ENCODE data around the gene CDS2.

The CDS2 gene

DNA sequence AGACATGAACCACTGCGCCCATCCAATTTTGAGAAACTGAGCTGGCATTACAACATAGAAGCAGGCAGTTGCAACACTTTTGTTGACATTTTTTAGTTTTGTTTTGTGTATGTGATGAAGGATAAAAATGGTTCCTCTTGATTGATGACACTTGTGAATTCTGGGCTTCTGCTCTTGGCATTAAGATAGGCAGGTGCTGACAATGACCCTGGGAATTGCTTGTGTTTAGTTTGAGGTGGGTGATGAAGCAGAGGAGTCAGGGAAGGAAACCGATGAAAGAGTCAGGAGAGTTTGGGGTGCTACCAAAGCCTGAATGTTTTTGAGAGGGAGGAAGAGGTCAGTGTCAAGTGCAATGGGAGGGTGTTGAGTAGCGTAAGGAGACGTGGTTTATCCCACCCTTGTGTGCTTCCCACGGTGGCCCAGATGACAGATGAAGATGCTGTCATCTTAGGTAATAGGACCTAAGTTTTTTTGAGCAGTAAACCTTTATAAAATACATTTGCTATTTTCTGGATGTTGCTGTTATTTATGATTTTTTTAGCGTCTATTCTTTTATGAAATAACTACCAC, 19.4 kb downstream of the CDS2 start:
- no peak for DNase-seq
- no peak overlapping the region for H4K91ac ChIP-seq (ENCODE audit: low read length)
- no peak overlapping the region for H3K27ac ChIP-seq (ENCODE audit: low read length, poor library complexity, severe bottlenecking)
- no peaks in the 10 kb centered on the region for H3K9me3 ChIP-seq (ENCODE audit: control insufficient read depth, low read length)
- no peaks in the 10 kb centered on the region for H3K27me3 ChIP-seq (ENCODE audit: control insufficient read depth in 1 of 2, insufficient read depth in 1 of 2, low read length in 2 of 2)
- no peak overlapping the region for H3K14ac ChIP-seq (ENCODE audit: low read length in 2 of 2)
- H2AK5ac ChIP-seq (ENCODE audit: low read length, severe bottlenecking), result no peak overlapping the region
- no peak overlapping the region for H3K9ac ChIP-seq (ENCODE audit: low read length)
- no peak overlapping the region for H2AFZ ChIP-seq (ENCODE audit: low read depth, low read length)
- no peak overlapping the region for H3K18ac ChIP-seq (ENCODE audit: low read depth in 1 of 2, low read length in 2 of 2)
- 79% methylated on average over 4 of the region's 6 CpGs for WGBS
- no peak overlapping the region for H4K8ac ChIP-seq (ENCODE audit: low read length)
- no peak overlapping the region for H3K23ac ChIP-seq (ENCODE audit: low read length in 2 of 2)
- peaks cover 7% of the 10 kb centered on the region for H3K4me1 ChIP-seq (ENCODE audit: control insufficient read depth, insufficient read depth, low read depth, low read length)
- no peak overlapping the region for H2BK120ac ChIP-seq (ENCODE audit: low read depth, low read length)
- no peak overlapping the region for H2BK15ac ChIP-seq (ENCODE audit: low read depth, poor library complexity, severe bottlenecking)
- no peaks in the 10 kb centered on the region for H3K36me3 ChIP-seq (ENCODE audit: control insufficient read depth in 1 of 2, insufficient read depth in 2 of 2, low read depth in 1 of 2, low read length in 2 of 2)
- no peak overlapping the region for H2BK5ac ChIP-seq (ENCODE audit: low read depth, low read length, poor library complexity, severe bottlenecking)
- no peak overlapping the region for H3K4me2 ChIP-seq (ENCODE audit: low read length, poor library complexity, severe bottlenecking)
- peaks cover 47% of the 10 kb centered on the region for H3K79me1 ChIP-seq (replicated peaks; ENCODE audit: low read length, poor library complexity, severe bottlenecking)
- no peak overlapping the region for H3K4me3 ChIP-seq (ENCODE audit: insufficient read depth in 1 of 2, low read depth in 1 of 2, low read length in 2 of 2)
- no peak overlapping the region for H3K4ac ChIP-seq (ENCODE audit: low read depth in 1 of 2, low read length in 2 of 2)
- no peak overlapping the region for H2BK12ac ChIP-seq (ENCODE audit: low read length in 2 of 2)

DNA sequence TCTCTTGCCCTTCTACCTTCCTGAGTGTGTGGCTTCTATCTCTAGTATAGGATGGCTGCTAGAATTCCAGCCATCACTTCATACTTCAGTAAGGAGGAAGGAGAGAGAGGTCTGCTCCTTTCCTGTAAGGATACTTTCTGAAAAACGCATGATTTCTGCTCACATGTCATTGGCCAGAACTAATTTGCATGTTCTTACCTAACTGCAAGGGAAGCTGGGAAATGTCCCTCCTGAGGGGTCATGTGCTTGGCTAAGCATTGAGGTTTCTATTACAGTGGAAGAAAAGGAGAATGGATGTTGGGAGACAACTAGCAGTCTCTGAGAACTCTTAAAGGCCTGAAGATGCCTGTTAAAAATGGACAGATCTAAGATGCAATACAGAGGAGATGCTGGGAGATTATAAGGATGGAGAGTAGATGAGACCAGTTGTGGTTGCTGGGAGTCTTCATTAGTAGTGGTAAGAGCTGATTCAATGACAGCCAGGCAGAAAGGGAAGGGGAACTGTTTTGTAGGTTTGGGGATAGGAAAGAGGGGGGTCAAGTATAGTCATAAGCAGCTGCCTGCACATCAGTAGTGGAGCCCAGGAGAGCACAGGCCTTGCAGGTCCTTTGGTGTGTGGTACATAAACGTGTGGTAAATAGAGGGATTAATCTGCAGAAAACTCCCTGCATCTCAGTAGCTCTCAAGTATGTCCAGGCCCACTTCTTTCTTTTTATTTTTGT, 20.2 kb downstream of the CDS2 start:
- Histone ChIP-seq H2AK5ac (ENCODE audit: low read length, severe bottlenecking) (no peak overlapping the region), H2BK5ac (ENCODE audit: low read depth, low read length, poor library complexity, severe bottlenecking) (no peak overlapping the region), H3K4me1 (ENCODE audit: control insufficient read depth, insufficient read depth, low read depth, low read length) (peaks cover 7% of the 10 kb centered on the region), H3K79me1 (replicated peaks; ENCODE audit: low read length, poor library complexity, severe bottlenecking) (peaks cover 44% of the 10 kb centered on the region), H2AFZ (ENCODE audit: low read depth, low read length) (no peak overlapping the region), H3K18ac (ENCODE audit: low read depth in 1 of 2, low read length in 2 of 2) (no peak overlapping the region), H3K4me2 (ENCODE audit: low read length, poor library complexity, severe bottlenecking) (no peak overlapping the region), H4K91ac (ENCODE audit: low read length) (no peak overlapping the region), H3K4me3 (ENCODE audit: insufficient read depth in 1 of 2, low read depth in 1 of 2, low read length in 2 of 2) (no peak overlapping the region), H3K9ac (ENCODE audit: low read length) (no peak overlapping the region), H3K36me3 (ENCODE audit: control insufficient read depth in 1 of 2, insufficient read depth in 2 of 2, low read depth in 1 of 2, low read length in 2 of 2) (no peaks in the 10 kb centered on the region), H2BK120ac (ENCODE audit: low read depth, low read length) (no peak overlapping the region), H4K8ac (ENCODE audit: low read length) (no peak overlapping the region), H3K27me3 (ENCODE audit: control insufficient read depth in 1 of 2, insufficient read depth in 1 of 2, low read length in 2 of 2) (no peaks in the 10 kb centered on the region), H2BK12ac (ENCODE audit: low read length in 2 of 2) (no peak overlapping the region), H3K14ac (ENCODE audit: low read length in 2 of 2) (no peak overlapping the region), H2BK15ac (ENCODE audit: low read depth, poor library complexity, severe bottlenecking) (no peak overlapping the region), H3K23ac (ENCODE audit: low read length in 2 of 2) (no peak overlapping the region), H3K27ac (ENCODE audit: low read length, poor library complexity, severe bottlenecking) (no peak overlapping the region), H3K9me3 (ENCODE audit: control insufficient read depth, low read length) (no peaks in the 10 kb centered on the region), H3K4ac (ENCODE audit: low read depth in 1 of 2, low read length in 2 of 2) (no peak overlapping the region)
- no peak for DNase-seq
- 94% methylated on average over 2 of the region's 2 CpGs for WGBS

DNA sequence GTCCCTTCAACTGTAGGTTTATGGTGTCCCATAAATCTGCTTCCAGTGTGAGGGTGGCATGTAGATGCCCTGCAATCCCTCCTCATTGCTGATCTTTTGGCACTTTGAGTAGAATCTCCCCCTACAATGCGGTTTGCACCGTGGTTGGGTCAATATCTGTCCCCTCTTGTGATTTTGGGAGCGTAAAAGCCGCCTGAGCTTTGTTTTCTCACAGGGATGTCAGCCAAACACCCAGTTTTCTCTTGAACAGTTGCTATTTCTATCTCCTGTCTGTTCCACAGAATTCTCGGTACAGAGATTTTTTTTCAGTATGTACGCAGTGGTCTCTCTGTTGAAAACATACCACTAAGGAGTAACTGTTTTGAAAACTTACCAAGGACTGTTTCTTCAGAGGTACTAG, 21.8 kb downstream of the CDS2 start:
- WGBS, result 85% methylated on average over 4 of the region's 6 CpGs
- no peak overlapping the region for H2BK5ac ChIP-seq (ENCODE audit: low read depth, low read length, poor library complexity, severe bottlenecking)

DNA sequence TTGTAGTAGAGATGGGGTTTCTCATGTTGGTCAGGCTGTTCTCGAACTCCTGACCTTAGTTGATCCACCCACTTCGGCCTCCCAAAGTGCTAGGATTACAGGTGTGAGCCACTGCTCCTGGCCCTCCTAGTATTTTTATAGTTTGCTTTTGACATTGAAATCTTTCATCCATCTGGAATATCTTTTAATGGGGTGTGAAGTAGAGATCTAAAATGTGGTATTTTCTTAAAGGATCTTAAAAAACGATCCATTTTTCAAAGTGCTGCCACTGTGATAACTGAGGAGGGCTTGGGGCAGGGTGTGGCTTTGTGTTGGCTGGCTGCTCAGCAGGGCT, 23.1 kb downstream of the CDS2 start:
- H3K14ac ChIP-seq (ENCODE audit: low read length in 2 of 2), result no peak overlapping the region
- H3K4me2 ChIP-seq (ENCODE audit: low read length, poor library complexity, severe bottlenecking), result no peak overlapping the region
- no peak overlapping the region for H2AK5ac ChIP-seq (ENCODE audit: low read length, severe bottlenecking)
- no peak for DNase-seq
- H3K4me3 ChIP-seq (ENCODE audit: insufficient read depth in 1 of 2, low read depth in 1 of 2, low read length in 2 of 2), result no peak overlapping the region
- H2AFZ ChIP-seq (ENCODE audit: low read depth, low read length), result no peak overlapping the region
- peak overlapping the region in 1 of 2 experiments; percentile 46 for H3K4ac ChIP-seq (ENCODE audit: low read depth in 1 of 2, low read length in 2 of 2)
- H3K27ac ChIP-seq (ENCODE audit: low read length, poor library complexity, severe bottlenecking), result no peak overlapping the region
- peaks cover 38% of the 10 kb centered on the region for H3K79me1 ChIP-seq (replicated peaks; ENCODE audit: low read length, poor library complexity, severe bottlenecking)
- H2BK12ac ChIP-seq (ENCODE audit: low read length in 2 of 2), result no peak overlapping the region
- H2BK120ac ChIP-seq (ENCODE audit: low read depth, low read length), result no peak overlapping the region
- no peak overlapping the region for H4K8ac ChIP-seq (ENCODE audit: low read length)
- H3K4me1 ChIP-seq (ENCODE audit: control insufficient read depth, insufficient read depth, low read depth, low read length), result peaks cover 7% of the 10 kb centered on the region
- no peak overlapping the region for H2BK15ac ChIP-seq (ENCODE audit: low read depth, poor library complexity, severe bottlenecking)
- H3K23ac ChIP-seq (ENCODE audit: low read length in 2 of 2), result no peak overlapping the region
- peak overlapping the region in 1 of 2 experiments; percentile 88 for H3K18ac ChIP-seq (ENCODE audit: low read depth in 1 of 2, low read length in 2 of 2)
- H3K9ac ChIP-seq (ENCODE audit: low read length), result no peak overlapping the region
- H3K9me3 ChIP-seq (ENCODE audit: control insufficient read depth, low read length), result no peaks in the 10 kb centered on the region
- no peak overlapping the region for H2BK5ac ChIP-seq (ENCODE audit: low read depth, low read length, poor library complexity, severe bottlenecking)
- H3K27me3 ChIP-seq (ENCODE audit: control insufficient read depth in 1 of 2, insufficient read depth in 1 of 2, low read length in 2 of 2), result no peaks in the 10 kb centered on the region
- H4K91ac ChIP-seq (ENCODE audit: low read length), result no peak overlapping the region
- WGBS, result 100% methylated on average over 3 of the region's 3 CpGs
- H3K36me3 ChIP-seq (ENCODE audit: control insufficient read depth in 1 of 2, insufficient read depth in 2 of 2, low read depth in 1 of 2, low read length in 2 of 2), result no peaks in the 10 kb centered on the region

More for the DNA sequence above, 21.8 kb downstream of the CDS2 start:
- Histone ChIP-seq H3K27ac (ENCODE audit: low read length, poor library complexity, severe bottlenecking) (no peak overlapping the region), H3K9me3 (ENCODE audit: control insufficient read depth, low read length) (no peaks in the 10 kb centered on the region), H2BK12ac (ENCODE audit: low read length in 2 of 2) (no peak overlapping the region), H3K23ac (ENCODE audit: low read length in 2 of 2) (no peak overlapping the region), H3K18ac (ENCODE audit: low read depth in 1 of 2, low read length in 2 of 2) (no peak overlapping the region), H3K4me2 (ENCODE audit: low read length, poor library complexity, severe bottlenecking) (no peak overlapping the region), H3K14ac (ENCODE audit: low read length in 2 of 2) (no peak overlapping the region), H3K79me1 (replicated peaks; ENCODE audit: low read length, poor library complexity, severe bottlenecking) (peaks cover 41% of the 10 kb centered on the region), H3K4me1 (ENCODE audit: control insufficient read depth, insufficient read depth, low read depth, low read length) (peaks cover 7% of the 10 kb centered on the region), H2BK15ac (ENCODE audit: low read depth, poor library complexity, severe bottlenecking) (no peak overlapping the region), H2AFZ (ENCODE audit: low read depth, low read length) (no peak overlapping the region), H2AK5ac (ENCODE audit: low read length, severe bottlenecking) (no peak overlapping the region), H4K8ac (ENCODE audit: low read length) (peak overlapping the region; percentile 42), H3K36me3 (ENCODE audit: control insufficient read depth in 1 of 2, insufficient read depth in 2 of 2, low read depth in 1 of 2, low read length in 2 of 2) (no peaks in the 10 kb centered on the region), H4K91ac (ENCODE audit: low read length) (no peak overlapping the region), H3K4ac (ENCODE audit: low read depth in 1 of 2, low read length in 2 of 2) (no peak overlapping the region), H3K27me3 (ENCODE audit: control insufficient read depth in 1 of 2, insufficient read depth in 1 of 2, low read length in 2 of 2) (no peaks in the 10 kb centered on the region), H2BK120ac (ENCODE audit: low read depth, low read length) (no peak overlapping the region), H3K9ac (ENCODE audit: low read length) (no peak overlapping the region), H3K4me3 (ENCODE audit: insufficient read depth in 1 of 2, low read depth in 1 of 2, low read length in 2 of 2) (no peak overlapping the region)
- DNase-seq, result no peak

Measured in mesenchymal stem cell (in vitro differentiated cells and primary cell).